Fibroblast of lung (primary cell): ENCODE data around the gene GAB1. TPM values are rescaled to one million over a fixed set of nuclear protein-coding genes. Genes with fewer than 3 reads are reported as not detected.

Experiments used
- DNase-seq, 2 donors: peaks; one replicate each; pipeline versions ENCODE4 v3.0.0 to v3.0.0-alpha.2; 2010; ENCODE audit warnings: low read depth in 2 of 2
- H2AFZ ChIP-seq: 2 replicates; pipeline ENCODE4 v1.5.1; 2012; ENCODE audit warnings: low read length, control low read depth, inconsistent platforms
- H3K27ac ChIP-seq: 2 replicates; pipeline ENCODE4 v1.5.1; 2011; ENCODE audit warnings: low read length, control low read depth; ENCODE audit not compliant: insufficient read depth
- H3K27me3 ChIP-seq: 2 replicates; pipeline ENCODE4 v1.5.1; 2011; ENCODE audit warnings: mild to moderate bottlenecking, low read length; ENCODE audit not compliant: control insufficient read depth, insufficient read depth
- H3K36me3 ChIP-seq: 2 replicates; pipeline ENCODE4 v1.5.1; 2011; ENCODE audit warnings: low read length; ENCODE audit not compliant: control insufficient read depth, insufficient read depth
- H3K4me1 ChIP-seq: 2 replicates; pipeline ENCODE4 v1.5.1; 2011; ENCODE audit warnings: low read length; ENCODE audit not compliant: control insufficient read depth, insufficient read depth; ENCODE audit errors: extremely low read depth
- H3K4me2 ChIP-seq: 2 replicates; pipeline ENCODE4 v1.5.1; 2011; ENCODE audit warnings: low read length, control low read depth; ENCODE audit not compliant: insufficient read depth; ENCODE audit errors: extremely low read depth
- H3K4me3 ChIP-seq, 4 experiments: fragments of 200-600 bp in 1 of 4; sonication (generic) in 1 of 4; replicated peaks in 1 of 4; 2 replicates each; pipeline ENCODE4 v1.5.1; 2011 to 2016; ENCODE audit warnings: low read length in 4 of 4, low read depth in 3 of 4, mild to moderate bottlenecking in 3 of 4, control low read depth in 2 of 4, inconsistent platforms in 1 of 4, mixed read lengths in 1 of 4; ENCODE audit not compliant: insufficient read depth in 1 of 4; ENCODE audit errors: control extremely low read depth in 1 of 4
- H3K79me2 ChIP-seq: 2 replicates; pipeline ENCODE4 v1.5.1; 2012; ENCODE audit warnings: mild to moderate bottlenecking, low read length, inconsistent platforms; ENCODE audit not compliant: control insufficient read depth, insufficient read depth
- H3K9ac ChIP-seq: 2 replicates; pipeline ENCODE4 v1.5.1; 2011; ENCODE audit warnings: mild to moderate bottlenecking, low read length, control low read depth; ENCODE audit not compliant: insufficient read depth
- H3K9me3 ChIP-seq: 2 replicates; pipeline ENCODE4 v1.5.1; 2012; ENCODE audit warnings: low read depth, low read length; ENCODE audit not compliant: control insufficient read depth, insufficient read depth
- H4K20me1 ChIP-seq: 2 replicates; pipeline ENCODE4 v1.5.1; 2011; ENCODE audit warnings: low read length; ENCODE audit not compliant: control insufficient read depth, insufficient read depth; ENCODE audit errors: extremely low read depth
- EZH2 ChIP-seq: IDR thresholded peaks from 2 replicates; pipeline ENCODE4 v1.5.1; 2012; ENCODE audit warnings: low read length, control low read depth, mild to moderate bottlenecking; ENCODE audit errors: missing control alignments
- polyA plus RNA-seq, 2 donors: library from polyadenylated mRNA; depleted of rRNA in 1 of 2; stranded (reverse) in 1 of 2; unstranded in 1 of 2; fragments of >200 nt; gene quantifications; 2 replicates each; pipeline ENCODE4 v1.2.1, GENCODE V29; 2011 to 2012; ENCODE audit warnings: missing spikeins in 1 of 2
- total RNA-seq: library from RNA; depleted of rRNA; stranded (reverse); fragments of >200 nt; gene quantifications from 2 replicates; pipeline ENCODE4 v1.2.1, GENCODE V29; 2014
- TF ChIP-seq, protein P1 (sequence below), 2 donors: IDR thresholded peaks in 1 of 2; conservative IDR thresholded peaks in 1 of 2; 1 replicate in 1 of 2; 2 replicates in 1 of 2; pipeline ENCODE4 v1.5.1; 2011 to 2012; ENCODE audit warnings: low read length in 2 of 2, control low read depth in 1 of 2, inconsistent platforms in 1 of 2, low read depth in 1 of 2, mild to moderate bottlenecking in 1 of 2

The GAB1 gene
- total and polyA plus RNA-seq, 2 donors (not counting 1 experiment from before 2014, with no cell fraction given): 10.6 to 18.0 TPM

DNA sequence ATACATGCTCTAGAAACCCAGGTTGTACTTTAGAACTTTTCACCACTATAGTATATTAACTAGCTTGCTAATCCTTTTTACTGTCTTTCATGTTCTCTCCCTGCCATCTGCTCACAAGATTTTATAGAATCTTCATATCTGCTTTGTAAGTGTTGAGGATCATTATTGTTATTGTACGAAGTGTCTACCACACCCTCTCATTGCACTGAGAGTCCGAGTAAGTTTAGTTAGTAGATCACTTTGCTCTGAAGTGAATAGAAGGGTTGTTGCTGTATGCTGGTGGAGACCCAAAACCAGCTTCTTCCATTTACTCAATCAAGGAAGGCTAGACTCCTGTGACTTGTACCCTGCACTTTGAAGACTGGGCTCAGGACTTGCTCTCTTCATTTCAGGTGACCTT, 17.1 kb downstream of the GAB1 start:
- Histone ChIP-seq H3K27ac (no peak overlapping the region), H3K36me3 (no peaks in the 10 kb centered on the region), H3K9me3 (no peaks in the 10 kb centered on the region), H3K4me3 (no peak overlapping the region), H3K4me2 (no peak overlapping the region), H2AFZ (no peak overlapping the region), H3K27me3 (no peaks in the 10 kb centered on the region), H4K20me1 (no peaks in the 10 kb centered on the region), H3K9ac (no peak overlapping the region), H3K79me2 (peaks cover 12% of the 10 kb centered on the region), H3K4me1 (peaks cover 13% of the 10 kb centered on the region)
- TF ChIP-seq EZH2: no peak
- TF ChIP-seq, protein P1, sequence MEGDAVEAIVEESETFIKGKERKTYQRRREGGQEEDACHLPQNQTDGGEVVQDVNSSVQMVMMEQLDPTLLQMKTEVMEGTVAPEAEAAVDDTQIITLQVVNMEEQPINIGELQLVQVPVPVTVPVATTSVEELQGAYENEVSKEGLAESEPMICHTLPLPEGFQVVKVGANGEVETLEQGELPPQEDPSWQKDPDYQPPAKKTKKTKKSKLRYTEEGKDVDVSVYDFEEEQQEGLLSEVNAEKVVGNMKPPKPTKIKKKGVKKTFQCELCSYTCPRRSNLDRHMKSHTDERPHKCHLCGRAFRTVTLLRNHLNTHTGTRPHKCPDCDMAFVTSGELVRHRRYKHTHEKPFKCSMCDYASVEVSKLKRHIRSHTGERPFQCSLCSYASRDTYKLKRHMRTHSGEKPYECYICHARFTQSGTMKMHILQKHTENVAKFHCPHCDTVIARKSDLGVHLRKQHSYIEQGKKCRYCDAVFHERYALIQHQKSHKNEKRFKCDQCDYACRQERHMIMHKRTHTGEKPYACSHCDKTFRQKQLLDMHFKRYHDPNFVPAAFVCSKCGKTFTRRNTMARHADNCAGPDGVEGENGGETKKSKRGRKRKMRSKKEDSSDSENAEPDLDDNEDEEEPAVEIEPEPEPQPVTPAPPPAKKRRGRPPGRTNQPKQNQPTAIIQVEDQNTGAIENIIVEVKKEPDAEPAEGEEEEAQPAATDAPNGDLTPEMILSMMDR (conservative IDR thresholded peaks at IDR 0.05 in 1 of 2, IDR thresholded peaks at IDR 0.05 in 1 of 2; ENCODE audit: low read depth in 1 of 2, low read length in 2 of 2): no peak
- no peak for DNase-seq

DNA sequence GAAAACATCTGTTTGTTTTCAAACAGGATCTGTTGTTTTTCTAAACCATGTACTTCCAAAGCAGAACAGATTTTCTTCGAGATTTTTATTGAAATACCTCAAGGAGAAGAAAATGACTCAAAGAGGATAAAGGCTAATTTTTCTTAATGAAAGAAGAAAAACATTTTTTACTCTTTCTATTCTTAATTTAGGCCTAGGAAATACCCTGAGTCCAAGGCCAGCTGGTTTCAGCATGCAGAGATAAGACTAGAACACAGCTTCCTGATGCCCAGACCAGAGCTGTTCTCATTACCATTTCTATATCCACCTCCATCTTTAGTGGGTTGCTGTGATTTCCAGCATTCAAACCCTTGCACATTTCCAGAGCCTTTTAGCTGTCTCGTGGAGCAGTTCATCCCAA, 18.3 kb downstream of the GAB1 start:
- Histone ChIP-seq H3K79me2 (peaks cover 15% of the 10 kb centered on the region), H3K4me3 (no peak overlapping the region), H3K27me3 (no peaks in the 10 kb centered on the region), H4K20me1 (no peaks in the 10 kb centered on the region), H3K9ac (no peak overlapping the region), H2AFZ (no peak overlapping the region), H3K4me2 (no peak overlapping the region), H3K9me3 (no peaks in the 10 kb centered on the region), H3K36me3 (no peaks in the 10 kb centered on the region), H3K4me1 (peaks cover 18% of the 10 kb centered on the region), H3K27ac (no peak overlapping the region)
- no peak for DNase-seq
- TF ChIP-seq EZH2: no peak
- TF ChIP-seq, protein P1 (conservative IDR thresholded peaks at IDR 0.05 in 1 of 2, IDR thresholded peaks at IDR 0.05 in 1 of 2; ENCODE audit: low read depth in 1 of 2, low read length in 2 of 2): no peak

DNA sequence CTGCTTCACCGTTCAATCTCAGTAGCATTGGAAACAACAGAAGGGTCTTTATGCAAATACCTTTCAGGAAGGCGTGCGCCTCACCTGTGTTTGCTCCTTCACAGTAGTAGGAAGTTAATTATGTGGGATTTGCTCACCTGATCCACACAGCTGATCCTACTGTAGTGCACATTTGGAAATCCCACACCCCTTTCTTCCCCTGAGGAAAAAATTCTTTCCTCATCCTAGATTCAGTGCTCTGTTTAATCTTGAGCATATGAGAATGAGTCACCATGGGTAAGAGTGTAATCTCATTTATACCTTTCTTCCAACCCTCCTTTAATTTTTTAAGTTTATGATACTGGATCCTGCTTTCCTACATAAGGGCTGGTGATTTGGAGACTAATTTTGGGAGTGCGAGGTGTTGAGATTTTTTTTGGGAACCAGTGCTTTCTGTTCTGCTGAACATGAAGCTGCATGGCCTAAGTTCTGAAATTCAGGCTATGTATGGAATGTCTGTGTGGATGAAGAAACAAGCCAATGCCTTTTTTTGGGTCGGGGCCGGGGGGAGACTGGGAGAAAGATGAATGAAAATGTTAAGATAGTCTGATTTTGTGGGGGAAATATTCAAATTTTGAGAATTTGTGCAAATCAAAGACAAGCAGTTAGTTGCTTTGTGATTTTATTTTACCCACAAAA, 19.0 kb downstream of the GAB1 start:
- no peak overlapping the region for H3K4me3 ChIP-seq
- H3K9me3 ChIP-seq: no peaks in the 10 kb centered on the region
- H3K4me1 ChIP-seq: peaks cover 20% of the 10 kb centered on the region
- no peak for TF ChIP-seq EZH2
- TF ChIP-seq, protein P1 (conservative IDR thresholded peaks at IDR 0.05 in 1 of 2, IDR thresholded peaks at IDR 0.05 in 1 of 2; ENCODE audit: low read depth in 1 of 2, low read length in 2 of 2): no peak
- H3K79me2 ChIP-seq: peaks cover 18% of the 10 kb centered on the region
- DNase-seq: peak in 1 of 2 donors; percentile 56
- H3K9ac ChIP-seq: no peak overlapping the region
- H3K4me2 ChIP-seq: peak overlapping the region; percentile 64
- no peaks in the 10 kb centered on the region for H3K27me3 ChIP-seq
- H3K36me3 ChIP-seq: no peaks in the 10 kb centered on the region
- H2AFZ ChIP-seq: no peak overlapping the region
- no peak overlapping the region for H3K27ac ChIP-seq
- no peaks in the 10 kb centered on the region for H4K20me1 ChIP-seq
